OCI-LY1 (cell line): ENCODE results near the gene ACVR1.

Source experiments
- EZH2 ChIP-seq: fragments of 200-600 bp; sonication (generic), shearing (Covaris generic); IDR thresholded peaks from 2 replicates; pipeline ENCODE4 v1.8.0; 2017; ENCODE audit warnings: borderline replicate concordance, mixed run types, mild to moderate bottlenecking, antibody characterized with exemption, low read length, moderate library complexity, mixed read lengths
- TF ChIP-seq, protein P1 (sequence below): fragments of 200-600 bp; sonication (generic), shearing (Covaris generic); IDR thresholded peaks from 2 replicates; pipeline ENCODE4 v1.5.1; 2017; ENCODE audit warnings: mild to moderate bottlenecking, antibody characterized with exemption, low read length, moderate library complexity, mixed read lengths

DNA sequence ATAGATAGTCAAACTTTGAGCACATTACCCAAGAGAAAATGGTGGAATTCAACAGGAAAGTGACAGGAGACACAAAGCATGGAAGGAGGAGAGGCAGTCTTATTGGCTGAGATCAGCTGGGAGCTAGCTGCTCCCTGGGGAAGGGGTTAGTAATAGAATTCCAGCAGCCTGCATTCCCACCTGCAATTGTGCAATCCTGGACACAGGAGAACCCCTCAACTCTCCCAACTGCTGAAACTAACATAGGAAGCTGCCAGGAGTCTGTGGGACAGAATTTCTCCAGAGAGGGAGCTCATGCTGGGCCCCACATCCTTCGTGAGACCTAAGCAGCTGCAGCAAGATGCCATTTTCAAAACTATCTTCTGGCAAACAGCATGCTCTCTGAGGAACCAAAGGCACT lies 177.7 kb downstream of the ACVR1 start:
- TF ChIP-seq, protein P1, sequence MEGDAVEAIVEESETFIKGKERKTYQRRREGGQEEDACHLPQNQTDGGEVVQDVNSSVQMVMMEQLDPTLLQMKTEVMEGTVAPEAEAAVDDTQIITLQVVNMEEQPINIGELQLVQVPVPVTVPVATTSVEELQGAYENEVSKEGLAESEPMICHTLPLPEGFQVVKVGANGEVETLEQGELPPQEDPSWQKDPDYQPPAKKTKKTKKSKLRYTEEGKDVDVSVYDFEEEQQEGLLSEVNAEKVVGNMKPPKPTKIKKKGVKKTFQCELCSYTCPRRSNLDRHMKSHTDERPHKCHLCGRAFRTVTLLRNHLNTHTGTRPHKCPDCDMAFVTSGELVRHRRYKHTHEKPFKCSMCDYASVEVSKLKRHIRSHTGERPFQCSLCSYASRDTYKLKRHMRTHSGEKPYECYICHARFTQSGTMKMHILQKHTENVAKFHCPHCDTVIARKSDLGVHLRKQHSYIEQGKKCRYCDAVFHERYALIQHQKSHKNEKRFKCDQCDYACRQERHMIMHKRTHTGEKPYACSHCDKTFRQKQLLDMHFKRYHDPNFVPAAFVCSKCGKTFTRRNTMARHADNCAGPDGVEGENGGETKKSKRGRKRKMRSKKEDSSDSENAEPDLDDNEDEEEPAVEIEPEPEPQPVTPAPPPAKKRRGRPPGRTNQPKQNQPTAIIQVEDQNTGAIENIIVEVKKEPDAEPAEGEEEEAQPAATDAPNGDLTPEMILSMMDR: no peak
- TF ChIP-seq EZH2: no peak
